Natural killer cell treated with Interleukin-12 subunit alpha and Interleukin-12 subunit beta and Interleukin-15 and Interleukin-18, amount 100 ng/mL, for 72 hours (primary cell): Measurements from ENCODE around the gene EXOC1. TPM values are rescaled to one million over a fixed set of nuclear protein-coding genes. Genes with fewer than 3 reads are reported as not detected.

Source experiments
- ATAC-seq, 2 donors: fragments of 150-1000 bp; cut with Tn5 transposase in 1 of 2; sonication (Bioruptor Pico), chemical (Tn5 transposase) in 1 of 2; 2 replicates each; pipeline ENCODE4 v1.10.0; 2021
- DNase-seq: peaks from one replicate; pipeline ENCODE4 v3.0.0; 2022; ENCODE audit warnings: low spot score
- H3K27ac Mint-ChIP-seq, 2 donors: 1 replicate in 1 of 2; 2 replicates in 1 of 2; pipeline ENCODE4 v1.8.0; 2022; ENCODE audit warnings: mixed read lengths in 2 of 2, mild to moderate bottlenecking in 1 of 2, moderate library complexity in 1 of 2
- H3K27me3 Mint-ChIP-seq, 2 donors: 1 replicate in 1 of 2; 2 replicates in 1 of 2; pipeline ENCODE4 v1.8.0; 2022; ENCODE audit warnings: mixed read lengths in 2 of 2
- H3K36me3 Mint-ChIP-seq: one replicate; pipeline ENCODE4 v1.8.0; 2022; ENCODE audit warnings: mixed read lengths
- H3K4me1 Mint-ChIP-seq, 2 donors: 1 replicate in 1 of 2; 2 replicates in 1 of 2; pipeline ENCODE4 v1.8.0; 2022; ENCODE audit warnings: low read depth in 2 of 2, mixed read lengths in 2 of 2, mild to moderate bottlenecking in 1 of 2
- H3K4me3 Mint-ChIP-seq: one replicate; pipeline ENCODE4 v1.8.0; 2022; ENCODE audit warnings: mixed read lengths
- H3K9me3 Mint-ChIP-seq: 2 replicates; pipeline ENCODE4 v1.8.0; 2022; ENCODE audit warnings: mixed read lengths
- total RNA-seq, 2 donors: library from RNA; stranded (reverse); gene quantifications; one replicate each; pipeline ENCODE4 v1.2.3, GENCODE V29; 2022

The EXOC1 gene
- total RNA-seq, 2 donors from 2014 or later = 22.1 to 26.1 TPM

- Mint-ChIP-seq H3K27me3 (no peaks in the 10 kb centered on the region), H3K27ac (no peak overlapping the region), H3K4me3 (no peak overlapping the region), H3K36me3 (no peaks in the 10 kb centered on the region), H3K9me3 (no peaks in the 10 kb centered on the region), H3K4me1 (peaks cover 0 to 9% of the 10 kb centered on the region in 2 donors)
- DNase-seq (no peak), ATAC-seq (no peak)
Measured at GRCh38 chr4:55903577-55903976, 50.1 kb downstream of the EXOC1 start.

- peaks cover 0 to 9% of the 10 kb centered on the region in 2 donors for H3K4me1 Mint-ChIP-seq
- no peak for ATAC-seq
- no peak overlapping the region for H3K27ac Mint-ChIP-seq
- H3K27me3 Mint-ChIP-seq = no peaks in the 10 kb centered on the region
- no peaks in the 10 kb centered on the region for H3K9me3 Mint-ChIP-seq
- DNase-seq = no peak
- no peaks in the 10 kb centered on the region for H3K36me3 Mint-ChIP-seq
- H3K4me3 Mint-ChIP-seq = no peak overlapping the region
Measured at GRCh38 chr4:55904576-55904975, 51.1 kb downstream of the EXOC1 start.

- no peak overlapping the region for H3K4me3 Mint-ChIP-seq
- H3K9me3 Mint-ChIP-seq = no peaks in the 10 kb centered on the region
- no peaks in the 10 kb centered on the region for H3K27me3 Mint-ChIP-seq
- H3K27ac Mint-ChIP-seq = no peak overlapping the region
- no peaks in the 10 kb centered on the region for H3K36me3 Mint-ChIP-seq
- ATAC-seq = no peak
- peaks cover 0 to 9% of the 10 kb centered on the region in 2 donors for H3K4me1 Mint-ChIP-seq
- no peak for DNase-seq
Measured at GRCh38 chr4:55906323-55906722, 52.9 kb downstream of the EXOC1 start.

GRCh38 chr4:55906989-55907388 lies 53.5 kb downstream of the EXOC1 start:
- Mint-ChIP-seq H3K9me3 (no peaks in the 10 kb centered on the region), H3K4me3 (no peak overlapping the region), H3K4me1 (peaks cover 0 to 9% of the 10 kb centered on the region in 2 donors), H3K27ac (peak overlapping the region in 1 of 2 donors; percentile 21), H3K36me3 (no peaks in the 10 kb centered on the region), H3K27me3 (no peaks in the 10 kb centered on the region)
- no peak for DNase-seq
- ATAC-seq = no peak

- Mint-ChIP-seq H3K4me1 (peaks cover 0 to 9% of the 10 kb centered on the region in 2 donors), H3K36me3 (no peaks in the 10 kb centered on the region), H3K9me3 (no peaks in the 10 kb centered on the region), H3K27me3 (no peaks in the 10 kb centered on the region), H3K27ac (peak overlapping the region in 1 of 2 donors; percentile 21), H3K4me3 (no peak overlapping the region)
- no peak for ATAC-seq
- no peak for DNase-seq
Measured at GRCh38 chr4:55907469-55907868, 54.0 kb downstream of the EXOC1 start.

- H3K27ac Mint-ChIP-seq = no peak overlapping the region
- DNase-seq (no peak), ATAC-seq (no peak)
- H3K9me3 Mint-ChIP-seq = no peaks in the 10 kb centered on the region
- H3K36me3 Mint-ChIP-seq = no peaks in the 10 kb centered on the region
- peaks cover 0 to 9% of the 10 kb centered on the region in 2 donors for H3K4me1 Mint-ChIP-seq
- H3K27me3 Mint-ChIP-seq = no peaks in the 10 kb centered on the region
- no peak overlapping the region for H3K4me3 Mint-ChIP-seq
Measured at GRCh38 chr4:55910140-55910539, 56.7 kb downstream of the EXOC1 start.

GRCh38 chr4:55912249-55912648 lies 58.8 kb downstream of the EXOC1 start:
- no peak overlapping the region for H3K27ac Mint-ChIP-seq
- no peaks in the 10 kb centered on the region for H3K9me3 Mint-ChIP-seq
- ATAC-seq (no peak), DNase-seq (no peak)
- no peak overlapping the region for H3K4me3 Mint-ChIP-seq
- H3K4me1 Mint-ChIP-seq = peaks cover 0 to 5% of the 10 kb centered on the region in 2 donors
- H3K36me3 Mint-ChIP-seq = no peaks in the 10 kb centered on the region
- no peaks in the 10 kb centered on the region for H3K27me3 Mint-ChIP-seq

- ATAC-seq (no peak), DNase-seq (no peak)
- Mint-ChIP-seq H3K4me3 (no peak overlapping the region), H3K36me3 (no peaks in the 10 kb centered on the region), H3K27ac (no peak overlapping the region), H3K4me1 (no peaks in the 10 kb centered on the region), H3K27me3 (peaks cover 7 to 10% of the 10 kb centered on the region in 2 donors), H3K9me3 (no peaks in the 10 kb centered on the region)
Measured at GRCh38 chr4:55920571-55920970, 67.1 kb downstream of the EXOC1 start.

GRCh38 chr4:55921093-55921492 lies 67.6 kb downstream of the EXOC1 start:
- Mint-ChIP-seq H3K36me3 (no peaks in the 10 kb centered on the region), H3K27ac (no peak overlapping the region), H3K4me1 (no peaks in the 10 kb centered on the region), H3K27me3 (peaks cover 7 to 10% of the 10 kb centered on the region in 2 donors), H3K9me3 (no peaks in the 10 kb centered on the region), H3K4me3 (no peak overlapping the region)
- no peak for DNase-seq
- ATAC-seq = no peak

GRCh38 chr4:55925241-55925640 lies 71.8 kb downstream of the EXOC1 start:
- H3K4me1 Mint-ChIP-seq = no peaks in the 10 kb centered on the region
- H3K27ac Mint-ChIP-seq = no peak overlapping the region
- no peak for DNase-seq
- H3K9me3 Mint-ChIP-seq = no peaks in the 10 kb centered on the region
- no peak for ATAC-seq
- H3K4me3 Mint-ChIP-seq = no peak overlapping the region
- H3K27me3 Mint-ChIP-seq = peaks cover 0 to 4% of the 10 kb centered on the region in 2 donors
- H3K36me3 Mint-ChIP-seq = no peaks in the 10 kb centered on the region

GRCh38 chr4:55926610-55927009 lies 73.2 kb downstream of the EXOC1 start:
- H3K36me3 Mint-ChIP-seq = no peaks in the 10 kb centered on the region
- no peak for DNase-seq
- ATAC-seq = peak in 1 of 2 donors; percentile 24

GRCh38 chr4:55927803-55928437 lies 74.5 kb downstream of the EXOC1 start:
- ATAC-seq = no peak
- Mint-ChIP-seq H3K27me3 (peaks cover 0 to 4% of the 10 kb centered on the region in 2 donors), H3K27ac (no peak overlapping the region), H3K36me3 (no peaks in the 10 kb centered on the region), H3K4me3 (no peak overlapping the region), H3K4me1 (no peaks in the 10 kb centered on the region), H3K9me3 (no peaks in the 10 kb centered on the region)
- no peak for DNase-seq

More at GRCh38 chr4:55926610-55927009, 73.2 kb downstream of the EXOC1 start:
- no peaks in the 10 kb centered on the region for H3K9me3 Mint-ChIP-seq
- H3K4me1 Mint-ChIP-seq = no peaks in the 10 kb centered on the region
- H3K4me3 Mint-ChIP-seq = no peak overlapping the region
- H3K27ac Mint-ChIP-seq = no peak overlapping the region
- H3K27me3 Mint-ChIP-seq = peaks cover 0 to 4% of the 10 kb centered on the region in 2 donors

GRCh38 chr4:55928846-55929245 lies 75.4 kb downstream of the EXOC1 start:
- no peaks in the 10 kb centered on the region for H3K36me3 Mint-ChIP-seq
- H3K27me3 Mint-ChIP-seq = no peaks in the 10 kb centered on the region
- H3K27ac Mint-ChIP-seq = no peak overlapping the region
- DNase-seq (no peak), ATAC-seq (no peak)
- no peak overlapping the region for H3K4me3 Mint-ChIP-seq
- H3K9me3 Mint-ChIP-seq = no peaks in the 10 kb centered on the region
- no peaks in the 10 kb centered on the region for H3K4me1 Mint-ChIP-seq

- no peaks in the 10 kb centered on the region for H3K9me3 Mint-ChIP-seq
- no peaks in the 10 kb centered on the region for H3K36me3 Mint-ChIP-seq
- DNase-seq (no peak), ATAC-seq (no peak)
- no peak overlapping the region for H3K27ac Mint-ChIP-seq
- no peaks in the 10 kb centered on the region for H3K4me1 Mint-ChIP-seq
- peaks cover 0 to 9% of the 10 kb centered on the region in 2 donors for H3K27me3 Mint-ChIP-seq
- no peak overlapping the region for H3K4me3 Mint-ChIP-seq
Measured at GRCh38 chr4:55931043-55931442, 77.6 kb downstream of the EXOC1 start.

GRCh38 chr4:55931833-55932232 lies 78.4 kb downstream of the EXOC1 start:
- no peak for DNase-seq
- Mint-ChIP-seq H3K4me1 (no peaks in the 10 kb centered on the region), H3K9me3 (no peaks in the 10 kb centered on the region), H3K36me3 (peaks cover 7% of the 10 kb centered on the region), H3K27me3 (peaks cover 0 to 17% of the 10 kb centered on the region in 2 donors), H3K4me3 (no peak overlapping the region), H3K27ac (no peak overlapping the region)
- ATAC-seq = no peak
